Measurements from ENCODE around the gene EMC10.

DNA sequence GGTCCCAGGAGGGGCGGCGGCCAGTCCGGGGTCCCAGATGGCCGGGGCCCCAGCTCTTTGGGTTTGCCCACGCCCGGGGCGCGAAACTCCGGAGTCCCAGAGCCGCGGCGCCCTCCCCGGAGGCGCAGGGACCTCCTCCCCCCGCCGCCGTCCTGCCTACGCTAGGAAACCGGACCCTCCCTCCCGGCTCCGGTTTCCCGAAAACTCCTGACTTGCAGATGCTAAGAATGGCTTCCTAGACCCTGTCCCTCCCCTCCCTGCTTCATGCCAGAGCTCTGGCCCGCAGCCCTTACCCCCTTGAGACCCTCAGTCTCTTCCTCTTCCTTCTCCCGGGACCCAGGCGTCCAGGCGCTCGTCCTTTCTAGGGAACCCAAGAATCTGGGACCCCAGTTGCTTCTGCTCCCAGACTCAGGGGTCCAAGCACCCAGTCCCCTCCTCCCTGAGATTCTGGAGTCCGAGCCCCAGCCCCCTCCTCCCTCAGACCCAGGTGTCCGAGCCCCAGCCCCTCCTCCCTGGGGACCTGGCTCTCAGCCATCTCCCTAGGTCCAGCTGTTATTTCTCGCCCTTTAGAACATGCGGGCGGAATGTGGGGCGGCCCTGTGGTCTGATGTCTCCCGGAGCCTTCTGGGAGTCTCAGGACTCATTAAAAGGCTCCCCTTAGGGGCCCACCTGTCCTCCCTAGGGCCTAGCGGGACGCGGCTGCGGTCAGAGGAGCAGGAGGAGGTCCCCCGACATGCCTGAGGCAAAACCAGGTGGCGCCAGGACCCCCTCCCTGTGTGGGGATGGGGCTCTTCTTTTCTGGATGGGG lies 43.9 kb upstream of the EMC10 start, which contains the start of gene MYBPC2:
- TF ChIP-seq, protein P1, sequence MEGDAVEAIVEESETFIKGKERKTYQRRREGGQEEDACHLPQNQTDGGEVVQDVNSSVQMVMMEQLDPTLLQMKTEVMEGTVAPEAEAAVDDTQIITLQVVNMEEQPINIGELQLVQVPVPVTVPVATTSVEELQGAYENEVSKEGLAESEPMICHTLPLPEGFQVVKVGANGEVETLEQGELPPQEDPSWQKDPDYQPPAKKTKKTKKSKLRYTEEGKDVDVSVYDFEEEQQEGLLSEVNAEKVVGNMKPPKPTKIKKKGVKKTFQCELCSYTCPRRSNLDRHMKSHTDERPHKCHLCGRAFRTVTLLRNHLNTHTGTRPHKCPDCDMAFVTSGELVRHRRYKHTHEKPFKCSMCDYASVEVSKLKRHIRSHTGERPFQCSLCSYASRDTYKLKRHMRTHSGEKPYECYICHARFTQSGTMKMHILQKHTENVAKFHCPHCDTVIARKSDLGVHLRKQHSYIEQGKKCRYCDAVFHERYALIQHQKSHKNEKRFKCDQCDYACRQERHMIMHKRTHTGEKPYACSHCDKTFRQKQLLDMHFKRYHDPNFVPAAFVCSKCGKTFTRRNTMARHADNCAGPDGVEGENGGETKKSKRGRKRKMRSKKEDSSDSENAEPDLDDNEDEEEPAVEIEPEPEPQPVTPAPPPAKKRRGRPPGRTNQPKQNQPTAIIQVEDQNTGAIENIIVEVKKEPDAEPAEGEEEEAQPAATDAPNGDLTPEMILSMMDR (IDR thresholded peaks at IDR 0.05; ENCODE audit: low read length): no peak
- TF ChIP-seq EZH2 (optimal IDR thresholded peaks at IDR 0.05; ENCODE audit: low read depth, low read length): no peak
- no peak for TF ChIP-seq EZH2phosphoT487 (IDR thresholded peaks at IDR 0.05; ENCODE audit: low read length)
